Measurements from ENCODE around the gene MAP3K12. TPM values are rescaled to one million over a fixed set of nuclear protein-coding genes. Genes with fewer than 3 reads are reported as not detected.
A peak's percentile ranks its signal among the peaks of the same experiment; 100 is the strongest.
"Not testable (repeated sequence)": the region's sequence is repeated elsewhere in the genome, so short reads cannot be mapped to it uniquely, and the experiment has no call there.

The MAP3K12 gene
- polyA plus RNA-seq, 3 donors: 18.3 to 21.3 (median 19.6) TPM

GRCh38 chr12:53493610-53494391, 5.5 kb downstream of the MAP3K12 start:
- DNase-seq (ENCODE audit: low read depth in 3 of 3, low spot score in 2 of 3): no peak

DNA sequence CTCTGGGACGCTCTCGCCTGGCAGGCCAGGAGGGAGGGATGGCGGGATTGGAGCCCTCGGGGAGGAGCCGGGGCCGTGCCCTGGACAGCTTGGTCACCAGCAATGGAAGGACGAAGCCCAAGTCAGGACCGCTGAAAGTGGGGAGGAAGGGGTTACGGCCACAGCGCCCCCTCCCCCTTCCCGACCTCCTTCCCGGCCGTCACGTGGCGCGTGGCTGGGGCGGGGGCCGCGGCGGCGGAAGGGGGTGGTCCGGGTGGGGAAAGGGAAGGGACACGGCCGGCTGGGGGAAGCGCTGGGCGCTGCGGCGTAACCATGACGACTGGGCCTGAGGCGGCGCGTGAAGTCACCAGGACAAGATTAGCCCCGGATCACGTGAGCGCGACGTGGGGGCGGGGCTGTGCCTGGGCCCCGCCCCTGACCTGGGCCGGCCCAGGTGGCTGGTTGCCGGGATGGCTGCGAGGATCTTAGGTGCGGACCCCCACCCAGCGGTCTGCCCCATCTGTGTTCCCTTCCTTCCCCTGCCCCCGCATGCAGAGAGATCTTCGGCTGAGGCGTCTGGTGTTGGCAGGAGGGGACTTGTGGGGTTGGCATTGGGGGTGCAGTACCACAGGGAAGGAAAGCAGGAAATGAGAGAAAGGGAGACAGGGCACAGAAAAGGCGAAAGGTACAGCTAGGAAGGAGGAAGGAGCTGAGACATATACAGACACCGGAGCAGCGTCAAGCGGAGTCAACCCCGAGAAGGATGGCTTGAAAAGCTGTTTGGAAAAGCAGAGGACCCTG, 6.2 kb downstream of the MAP3K12 start:
- peak; percentile 76 to 92 (median 91) for DNase-seq (ENCODE audit: low read depth in 3 of 3, low spot score in 2 of 3)

DNA sequence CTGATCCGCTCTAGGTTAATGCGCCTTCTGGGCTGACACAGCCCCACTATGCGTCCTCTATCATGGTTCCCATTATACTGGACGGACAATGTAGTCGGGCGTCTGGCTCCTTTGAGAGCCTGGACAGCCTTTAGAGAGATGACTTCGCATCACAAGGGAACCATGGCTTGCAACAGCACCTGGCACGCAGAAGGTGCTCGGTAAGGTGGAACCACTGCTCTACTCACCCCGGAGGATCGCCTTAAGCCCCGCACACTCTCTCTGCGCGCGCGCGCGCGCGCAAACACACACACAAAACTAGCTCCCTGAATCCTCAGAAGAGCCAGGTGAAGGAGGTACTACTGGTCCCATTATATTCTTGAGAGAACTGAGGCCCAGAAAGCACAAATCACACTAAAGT, 7.1 kb downstream of the MAP3K12 start:
- no peak for DNase-seq (ENCODE audit: low read depth in 3 of 3, low spot score in 2 of 3)

DNA sequence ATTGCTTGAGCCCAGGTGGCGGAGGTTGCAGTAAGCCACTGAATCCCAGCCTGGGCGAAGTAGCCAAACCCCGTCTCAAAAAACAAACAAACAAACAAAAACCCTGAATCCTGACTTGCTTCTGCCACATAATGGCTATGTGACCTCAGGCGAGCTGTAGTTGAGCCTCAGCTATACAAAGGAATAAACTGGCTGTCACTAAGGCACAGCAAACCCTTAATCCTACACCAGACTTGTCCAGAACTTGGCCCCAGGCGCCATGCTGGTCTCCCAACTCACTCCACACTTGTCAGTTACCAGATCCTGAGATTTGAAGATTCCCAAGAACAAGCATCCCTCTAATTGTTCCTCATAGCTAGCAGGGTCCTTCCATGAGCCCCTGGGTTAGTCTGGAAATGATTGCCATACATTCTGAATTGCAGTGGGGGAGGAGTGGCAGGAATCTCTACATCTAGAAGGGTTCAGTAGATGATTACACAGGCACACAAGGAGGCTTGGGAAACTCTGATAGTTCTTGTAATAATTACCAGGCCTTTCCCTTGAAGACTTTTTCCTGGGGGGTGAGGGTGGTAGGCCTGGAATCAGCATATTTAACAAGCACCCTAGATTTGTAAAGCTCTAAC, 9.9 kb downstream of the MAP3K12 start:
- no peak for DNase-seq (ENCODE audit: low read depth in 3 of 3, low spot score in 2 of 3)

GRCh38 chr12:53486736-53487487, 12.3 kb downstream of the MAP3K12 start:
- no peak for DNase-seq (ENCODE audit: low read depth in 3 of 3, low spot score in 2 of 3)

- DNase-seq (ENCODE audit: low read depth in 3 of 3, low spot score in 2 of 3): no peak
These were observed 13.1 kb downstream of the MAP3K12 start for GRCh38 chr12:53485955-53486735.

DNA sequence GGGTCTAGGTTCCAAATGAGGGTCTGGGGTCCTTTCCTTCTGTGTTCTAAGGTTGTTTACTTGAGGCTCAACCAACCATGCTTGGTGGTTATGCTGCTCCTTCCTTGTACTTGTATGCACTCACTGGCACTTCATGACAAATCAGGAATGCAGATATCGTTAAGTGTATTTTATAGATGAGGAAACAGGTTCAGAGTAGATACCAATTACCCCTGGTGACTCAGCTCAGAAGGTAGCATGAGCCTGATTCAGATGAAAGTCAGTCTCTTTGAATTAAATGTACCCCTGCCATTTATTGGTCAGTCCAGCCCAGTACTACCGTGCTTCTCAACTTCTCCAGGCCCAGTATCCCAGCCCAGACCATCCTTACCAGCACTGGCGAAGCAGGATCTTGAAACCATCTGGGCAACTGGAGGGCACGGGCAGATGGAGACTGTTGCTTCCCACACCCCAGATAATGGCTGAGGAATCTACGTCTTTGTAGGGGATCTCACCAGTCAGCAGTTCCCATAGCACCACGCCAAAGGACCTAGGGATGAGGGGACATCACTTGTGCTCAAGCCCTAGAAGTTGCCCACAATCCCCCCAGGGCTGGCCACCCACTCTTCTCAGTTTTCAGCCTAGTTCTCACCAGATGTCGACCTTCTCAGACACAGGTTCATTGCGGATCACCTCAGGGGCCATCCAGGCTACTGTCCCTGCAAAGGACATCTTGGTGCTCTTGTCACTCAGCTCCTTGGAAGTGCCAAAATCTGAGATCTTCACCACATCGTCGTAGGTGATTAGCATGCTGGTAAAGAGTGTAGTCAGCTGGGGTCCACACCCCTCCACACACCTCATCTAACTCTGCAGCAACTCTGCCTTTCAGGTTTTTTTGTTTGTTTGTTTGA, 14.3 kb downstream of the MAP3K12 start:
- DNase-seq (ENCODE audit: low read depth in 3 of 3, low spot score in 2 of 3): no peak

- no peak for DNase-seq (ENCODE audit: low read depth in 3 of 3, low spot score in 2 of 3)
These were observed 15.3 kb downstream of the MAP3K12 start for GRCh38 chr12:53483979-53484377.

DNA sequence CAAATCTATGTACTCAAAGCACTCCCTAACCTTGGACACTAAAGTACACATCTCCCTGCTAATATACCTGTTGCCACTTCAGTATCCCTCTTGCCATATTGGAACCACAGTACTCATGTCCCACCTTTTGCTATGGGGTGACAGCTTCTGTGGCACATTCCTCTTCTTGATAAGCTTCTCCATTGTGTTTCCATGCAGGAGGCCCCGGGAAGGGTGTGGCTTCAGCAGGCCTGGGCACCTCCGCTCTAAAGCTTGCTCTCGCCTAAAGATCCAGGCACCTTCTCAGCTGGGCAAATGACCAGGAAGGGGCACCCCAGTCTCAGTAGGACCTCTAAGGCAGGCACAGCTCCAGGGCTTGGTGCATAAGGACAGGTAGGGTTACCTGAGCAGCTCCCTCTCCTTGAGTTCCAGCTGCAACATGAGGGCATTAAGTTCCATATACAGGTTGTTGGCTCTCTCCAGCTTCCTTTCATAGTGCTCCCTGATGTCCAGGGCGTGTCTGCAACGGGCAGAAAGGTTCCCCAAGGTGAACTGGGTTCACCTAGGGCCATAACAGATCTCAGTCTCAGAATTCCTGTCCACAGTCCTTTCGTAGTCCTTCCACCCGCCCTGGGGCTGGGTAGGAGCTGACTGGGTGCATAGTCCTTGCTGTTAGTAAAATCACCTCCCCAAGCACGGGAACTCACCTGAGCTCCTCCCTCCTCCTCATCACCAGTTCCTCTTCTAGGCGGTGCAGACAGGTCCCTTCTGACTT, 15.9 kb downstream of the MAP3K12 start:
- DNase-seq (ENCODE audit: low read depth in 3 of 3, low spot score in 2 of 3): no peak

- no peak for DNase-seq (ENCODE audit: low read depth in 3 of 3, low spot score in 2 of 3)
These were observed 16.6 kb downstream of the MAP3K12 start for GRCh38 chr12:53482626-53483168.

- no peak for DNase-seq (ENCODE audit: low read depth in 3 of 3, low spot score in 2 of 3)
These were observed 17.2 kb downstream of the MAP3K12 start for GRCh38 chr12:53481939-53482586.

DNA sequence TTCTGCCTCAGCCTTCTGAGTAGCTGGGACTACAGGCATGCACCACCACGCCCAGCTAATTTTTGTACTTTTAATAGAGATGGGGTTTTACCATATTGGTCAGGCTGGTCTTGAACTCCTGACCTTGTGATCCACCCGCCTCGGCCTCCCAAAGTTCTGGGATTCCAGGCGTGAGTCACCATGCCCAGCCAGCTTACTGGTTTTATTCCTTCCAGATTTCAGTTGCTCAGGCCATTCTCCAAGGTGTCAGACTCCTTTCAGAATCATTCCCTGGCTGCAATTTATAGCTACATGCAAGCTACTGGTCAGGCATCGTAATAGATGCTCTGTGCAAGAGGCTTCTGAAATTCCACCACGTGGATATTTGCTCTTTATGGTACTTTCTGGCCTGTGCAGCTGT, 17.8 kb downstream of the MAP3K12 start:
- not testable (repeated sequence) for DNase-seq (ENCODE audit: low read depth in 3 of 3, low spot score in 2 of 3)

- no peak for DNase-seq (ENCODE audit: low read depth in 3 of 3, low spot score in 2 of 3)
These were observed 18.5 kb downstream of the MAP3K12 start for GRCh38 chr12:53480491-53481442.

DNA sequence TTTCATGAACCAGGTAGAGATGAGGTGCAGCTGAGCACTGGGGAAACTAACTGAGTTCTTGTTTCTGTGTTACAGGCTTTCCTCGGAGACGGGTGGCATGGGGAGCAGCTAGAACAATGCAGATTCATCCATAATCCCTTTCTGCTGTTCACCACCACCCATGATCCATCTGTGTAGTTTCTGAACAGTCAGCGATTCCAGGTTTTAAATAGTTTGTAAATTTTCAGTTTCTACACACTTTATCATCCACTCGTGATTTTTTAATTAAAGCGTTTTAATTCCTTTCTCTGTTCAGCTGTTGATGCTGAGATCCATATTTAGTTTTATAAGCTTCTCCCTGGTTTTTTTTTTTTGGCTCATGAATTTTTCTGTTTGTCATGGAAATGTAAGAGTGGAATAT, 19.9 kb downstream of the MAP3K12 start:
- DNase-seq (ENCODE audit: low read depth in 3 of 3, low spot score in 2 of 3): no peak

- no peak for DNase-seq (ENCODE audit: low read depth in 3 of 3, low spot score in 2 of 3)
These were observed 20.4 kb downstream of the MAP3K12 start for GRCh38 chr12:53478865-53479264.

GRCh38 chr12:53476769-53477209, 22.5 kb downstream of the MAP3K12 start:
- no peak for DNase-seq (ENCODE audit: low read depth in 3 of 3, low spot score in 2 of 3)

Data from right renal cortex interstitium (tissue), 3 donors.